Suprapubic skin (tissue), 3 donors: ENCODE results near the gene USB1.

Experiments
- EP300 ChIP-seq: sonication (generic); formaldehyde crosslinking; IDR thresholded peaks from one replicate; pipeline ENCODE4 v1.6.1; 2017; ENCODE audit warnings: antibody characterized with exemption
- POLR2A ChIP-seq, 2 donors: fragments of 450-650 bp; IDR thresholded peaks; one replicate each; pipeline ENCODE4 v1.6.1; 2017; ENCODE audit warnings: antibody characterized with exemption in 2 of 2, mild to moderate bottlenecking in 2 of 2, moderate library complexity in 2 of 2
- TF ChIP-seq, protein P1 (sequence below), 2 donors: fragments of 200-600 bp in 1 of 2; fragments of 450-650 bp in 1 of 2; sonication (generic) in 1 of 2; IDR thresholded peaks; one replicate each; pipeline ENCODE4 v1.5.1; 2016 to 2019; ENCODE audit warnings: antibody characterized with exemption in 2 of 2, mild to moderate bottlenecking in 1 of 2, moderate library complexity in 1 of 2

DNA sequence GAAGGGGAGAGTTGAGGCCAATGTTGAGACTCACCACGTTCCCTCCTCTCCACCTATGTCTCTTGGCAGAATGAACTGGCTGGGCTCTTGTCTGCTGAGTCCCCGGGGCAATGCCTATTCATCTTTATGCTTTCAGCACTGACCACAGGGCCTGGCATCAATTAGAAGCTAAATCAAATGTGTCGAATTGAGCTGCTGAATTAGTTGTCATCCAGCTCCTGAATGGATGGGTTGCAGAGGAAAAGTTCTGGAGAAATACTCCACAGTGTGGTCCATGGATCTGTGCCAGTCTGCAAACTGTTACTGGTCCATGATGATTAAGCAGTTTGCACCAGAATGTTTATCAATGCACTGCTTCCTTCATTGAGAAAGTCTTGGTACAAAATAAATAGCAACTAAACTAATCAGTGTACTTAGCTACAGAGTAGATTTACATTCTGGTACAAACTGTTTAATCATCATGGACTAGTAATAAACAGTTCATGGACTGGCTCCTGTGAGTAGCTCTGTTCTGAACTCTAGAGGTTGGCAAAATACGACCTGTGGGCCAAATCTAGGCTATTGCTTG is 34.9 kb upstream of the USB1 start:
- TF ChIP-seq, protein P1, sequence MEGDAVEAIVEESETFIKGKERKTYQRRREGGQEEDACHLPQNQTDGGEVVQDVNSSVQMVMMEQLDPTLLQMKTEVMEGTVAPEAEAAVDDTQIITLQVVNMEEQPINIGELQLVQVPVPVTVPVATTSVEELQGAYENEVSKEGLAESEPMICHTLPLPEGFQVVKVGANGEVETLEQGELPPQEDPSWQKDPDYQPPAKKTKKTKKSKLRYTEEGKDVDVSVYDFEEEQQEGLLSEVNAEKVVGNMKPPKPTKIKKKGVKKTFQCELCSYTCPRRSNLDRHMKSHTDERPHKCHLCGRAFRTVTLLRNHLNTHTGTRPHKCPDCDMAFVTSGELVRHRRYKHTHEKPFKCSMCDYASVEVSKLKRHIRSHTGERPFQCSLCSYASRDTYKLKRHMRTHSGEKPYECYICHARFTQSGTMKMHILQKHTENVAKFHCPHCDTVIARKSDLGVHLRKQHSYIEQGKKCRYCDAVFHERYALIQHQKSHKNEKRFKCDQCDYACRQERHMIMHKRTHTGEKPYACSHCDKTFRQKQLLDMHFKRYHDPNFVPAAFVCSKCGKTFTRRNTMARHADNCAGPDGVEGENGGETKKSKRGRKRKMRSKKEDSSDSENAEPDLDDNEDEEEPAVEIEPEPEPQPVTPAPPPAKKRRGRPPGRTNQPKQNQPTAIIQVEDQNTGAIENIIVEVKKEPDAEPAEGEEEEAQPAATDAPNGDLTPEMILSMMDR (IDR thresholded peaks at IDR 0.05) = no peak
- TF ChIP-seq EP300 = no peak
- no peak for TF ChIP-seq POLR2A (IDR thresholded peaks at IDR 0.05)
